Thyroid gland (tissue), 4 donors: ENCODE results near the gene TMOD3.

Experiments used
- POLR2A ChIP-seq, 2 donors: fragments of 450-650 bp; IDR thresholded peaks; one replicate each; pipeline ENCODE4 v1.6.1; 2017; ENCODE audit warnings: antibody characterized with exemption in 2 of 2, mild to moderate bottlenecking in 2 of 2, moderate library complexity in 1 of 2
- TF ChIP-seq, protein P1 (sequence below), 6 experiments: fragments of 200-600 bp in 3 of 6; fragments of 450-650 bp in 3 of 6; sonication (generic) in 3 of 6; IDR thresholded peaks; one replicate each; pipeline ENCODE4 v1.5.1; 2016 to 2019; ENCODE audit warnings: antibody characterized with exemption in 6 of 6, mild to moderate bottlenecking in 2 of 6, inconsistent platforms in 1 of 6, moderate library complexity in 1 of 6

DNA sequence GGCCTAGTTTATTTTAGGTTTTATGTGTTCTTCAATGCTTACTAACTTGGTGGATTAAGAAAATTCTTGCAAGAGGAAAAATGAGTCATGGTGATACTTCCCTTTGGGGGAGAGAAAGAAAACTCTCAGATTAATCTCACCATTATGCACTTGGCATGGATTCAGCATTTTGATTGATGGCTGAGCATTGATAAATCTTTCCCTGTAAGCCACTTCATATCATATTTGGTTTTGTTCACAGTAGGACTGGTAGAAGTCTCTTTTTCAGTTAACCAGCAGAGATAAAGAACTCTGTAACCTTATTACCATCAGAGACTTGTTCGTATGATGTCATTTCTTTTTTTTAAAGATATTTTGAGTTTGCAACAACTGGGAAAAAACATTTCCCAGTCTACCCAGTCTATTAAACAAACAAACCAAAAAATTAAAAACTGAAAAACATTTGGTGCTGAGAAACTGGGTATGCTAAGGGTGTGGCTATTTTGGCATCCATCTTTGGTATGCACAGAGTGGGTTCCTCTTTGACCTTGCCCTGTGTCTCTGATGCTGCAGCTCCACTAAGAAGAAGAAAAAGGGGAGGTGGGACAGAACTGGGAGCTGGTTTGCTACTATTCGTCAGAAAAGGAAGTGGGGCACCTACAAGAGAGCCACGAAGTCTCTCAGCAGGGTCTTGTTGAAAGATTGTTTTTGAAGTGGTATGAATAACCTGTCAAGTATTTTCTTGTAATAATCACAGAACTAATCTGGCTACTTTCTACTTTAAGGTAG, 17.2 kb downstream of the TMOD3 start:
- TF ChIP-seq, protein P1, sequence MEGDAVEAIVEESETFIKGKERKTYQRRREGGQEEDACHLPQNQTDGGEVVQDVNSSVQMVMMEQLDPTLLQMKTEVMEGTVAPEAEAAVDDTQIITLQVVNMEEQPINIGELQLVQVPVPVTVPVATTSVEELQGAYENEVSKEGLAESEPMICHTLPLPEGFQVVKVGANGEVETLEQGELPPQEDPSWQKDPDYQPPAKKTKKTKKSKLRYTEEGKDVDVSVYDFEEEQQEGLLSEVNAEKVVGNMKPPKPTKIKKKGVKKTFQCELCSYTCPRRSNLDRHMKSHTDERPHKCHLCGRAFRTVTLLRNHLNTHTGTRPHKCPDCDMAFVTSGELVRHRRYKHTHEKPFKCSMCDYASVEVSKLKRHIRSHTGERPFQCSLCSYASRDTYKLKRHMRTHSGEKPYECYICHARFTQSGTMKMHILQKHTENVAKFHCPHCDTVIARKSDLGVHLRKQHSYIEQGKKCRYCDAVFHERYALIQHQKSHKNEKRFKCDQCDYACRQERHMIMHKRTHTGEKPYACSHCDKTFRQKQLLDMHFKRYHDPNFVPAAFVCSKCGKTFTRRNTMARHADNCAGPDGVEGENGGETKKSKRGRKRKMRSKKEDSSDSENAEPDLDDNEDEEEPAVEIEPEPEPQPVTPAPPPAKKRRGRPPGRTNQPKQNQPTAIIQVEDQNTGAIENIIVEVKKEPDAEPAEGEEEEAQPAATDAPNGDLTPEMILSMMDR (IDR thresholded peaks at IDR 0.05): no peak
- TF ChIP-seq POLR2A (IDR thresholded peaks at IDR 0.05): no peak
